ENCODE data around the gene TOPAZ1. TPM values are rescaled to one million over a fixed set of nuclear protein-coding genes. Genes with fewer than 3 reads are reported as not detected.

TOPAZ1 gene
- total and polyA plus RNA-seq, 9 of the 15 experiments (the other 6 are each of a cell fraction or from before 2014, with no cell fraction given) = 0.01 TPM; not detected in 8

- intact Hi-C loops (cut with micrococcal nuclease) (loop anchor here (5.0 to 10.0 kb wide), 4 partner anchors 84 to 673 kb away; partner anchors contain the start of gene ZNF197), in situ Hi-C loops (cut with MboI) (loop anchor here (10.0 kb wide), 1 partner anchor 193 kb away; no protein-coding TSS in a partner anchor)
- FAIRE-seq (peak; percentile 48), DNase-seq (ENCODE audit: extremely low read depth in 1 of 4, low spot score in 3 of 4) (no peak), ATAC-seq (no peak)
- no peaks in the 10 kb centered on the region for H3K36me3 ChIP-seq (ENCODE audit: control insufficient read depth, insufficient read depth, low read length)
- no peak overlapping the region for H3K9ac ChIP-seq (ENCODE audit: insufficient read depth in 1 of 2, low read depth in 2 of 2, low read length in 2 of 2)
- POLR2A ChIA-PET = interaction anchor here (0.6 to 1.3 kb wide), 2 partner anchors 115 to 171 kb away, joined by 3 read pairs; no protein-coding TSS in a partner anchor
- no peak overlapping the region for H3K27ac ChIP-seq (ENCODE audit: extremely low read depth, low read depth, low read length)
- H3K27me3 ChIP-seq (ENCODE audit: control insufficient read depth in 2 of 2, insufficient read depth in 2 of 2, low read length in 2 of 2) = no peaks in the 10 kb centered on the region
- no TSS peak for BruUV-seq (replicated peaks)
- no peaks in the 10 kb centered on the region for H3K79me2 ChIP-seq (ENCODE audit: control insufficient read depth, insufficient read depth, low read length)
- WGBS (ENCODE audit: insufficient coverage, low coverage, missing lambda C conversion rate) = 19% methylated on average over 3 of the region's 3 CpGs
- H3K4me2 ChIP-seq (ENCODE audit: insufficient read depth, low read length) = no peak overlapping the region
- H3K4me3 ChIP-seq = no peak overlapping the region
- H3K4me1 ChIP-seq (replicated peaks in 1 of 2; ENCODE audit: control insufficient read depth in 2 of 2, insufficient read depth in 2 of 2, low read length in 2 of 2) = no peaks in the 10 kb centered on the region
- no peak overlapping the region for H2AFZ ChIP-seq (ENCODE audit: low read depth, low read length)
- TF ChIP-seq SRSF1 (IDR thresholded peaks at IDR 0.05; ENCODE audit: low read depth, low read length) = no peak
- peak; percentile 32; the same call in 1 of the 2 replicates for TF ChIP-seq SOX6 (IDR thresholded peaks at IDR 0.05)
- TF ChIP-seq MAFG (tag; conservative IDR thresholded peaks at IDR 0.05) = peak; percentile 15; the same call in 1 of the 2 replicates
- no peak for TF ChIP-seq SMAD2 (IDR thresholded peaks at IDR 0.05; ENCODE audit: low read depth, low read length)
- TF ChIP-seq C11orf30 (IDR thresholded peaks at IDR 0.05; ENCODE audit: low read depth) = 0 out of 2 replicates have a peak, but pooled peaks have one; percentile 8
- no peak for TF ChIP-seq HNRNPL (IDR thresholded peaks at IDR 0.05; ENCODE audit: low read depth, low read length)
- TF ChIP-seq ZNF239 (CRISPR knock-in tag; IDR thresholded peaks at IDR 0.05) = peak; percentile 33; the same call in 1 of the 2 replicates
- TF ChIP-seq ZNF316 (IDR thresholded peaks at IDR 0.05) = peak; percentile 3; the same call in 1 of the 2 replicates
- peak; percentile 20; the same call in 1 of the 2 replicates for TF ChIP-seq MAFF (IDR thresholded peaks at IDR 0.05; ENCODE audit: low read length)
- no peak for TF ChIP-seq RFX5 (IDR thresholded peaks at IDR 0.05; ENCODE audit: low read depth, low read length)
- H3K9me1 ChIP-seq (ENCODE audit: control insufficient read depth, insufficient read depth, low read length) = no peaks in the 10 kb centered on the region
- CTCF ChIA-PET (ENCODE audit: low intra/inter-chr PET ratio) = no interaction called here
- peaks cover 4% of the 10 kb centered on the region; the same call in 1 of the 2 replicates for H3K9me3 ChIP-seq (replicated peaks; ENCODE audit: control insufficient read depth, insufficient read depth, low read depth, low read length)
- H4K20me1 ChIP-seq (replicated peaks; ENCODE audit: control insufficient read depth, insufficient read depth, low read length) = no peaks in the 10 kb centered on the region
Measured at GRCh38 chr3:44321335-44321734, 79.6 kb downstream of the TOPAZ1 start.

Measured in K562 (cell line).